Mucosa of rectum (tissue), 2 donors: ENCODE results near the gene PPARD.

ENCODE experiments used
- H3K27ac ChIP-seq, 2 donors: one replicate each; pipeline ENCODE4 v1.7.0; 2013; ENCODE audit warnings: inconsistent platforms in 2 of 2, low read depth in 2 of 2, low read length in 2 of 2
- H3K27me3 ChIP-seq, 2 donors: one replicate each; pipeline ENCODE4 v1.7.0; 2013; ENCODE audit warnings: low read length in 2 of 2; ENCODE audit not compliant: control insufficient read depth in 2 of 2, insufficient read depth in 2 of 2
- H3K36me3 ChIP-seq, 2 donors: one replicate each; pipeline ENCODE4 v1.7.0; 2013; ENCODE audit warnings: low read length in 2 of 2; ENCODE audit not compliant: control insufficient read depth in 2 of 2, insufficient read depth in 2 of 2
- H3K4me1 ChIP-seq, 2 donors: one replicate each; pipeline ENCODE4 v1.7.0; 2013; ENCODE audit warnings: low read length in 2 of 2, mild to moderate bottlenecking in 1 of 2; ENCODE audit not compliant: control insufficient read depth in 2 of 2, insufficient read depth in 2 of 2
- H3K4me3 ChIP-seq, 2 donors: one replicate each; pipeline ENCODE4 v1.7.0; 2013; ENCODE audit warnings: low read length in 2 of 2
- H3K9ac ChIP-seq, 2 donors: one replicate each; pipeline ENCODE4 v1.7.0; 2013; ENCODE audit warnings: low read length in 2 of 2, low read depth in 1 of 2, mild to moderate bottlenecking in 1 of 2
- H3K9me3 ChIP-seq, 2 donors: one replicate each; pipeline ENCODE4 v1.7.0; 2013; ENCODE audit warnings: low read length in 2 of 2; ENCODE audit not compliant: control insufficient read depth in 2 of 2
- donor health status: healthy.
- donor health status: Normal muscosa, but diverticular disease.

Gene PPARD

DNA sequence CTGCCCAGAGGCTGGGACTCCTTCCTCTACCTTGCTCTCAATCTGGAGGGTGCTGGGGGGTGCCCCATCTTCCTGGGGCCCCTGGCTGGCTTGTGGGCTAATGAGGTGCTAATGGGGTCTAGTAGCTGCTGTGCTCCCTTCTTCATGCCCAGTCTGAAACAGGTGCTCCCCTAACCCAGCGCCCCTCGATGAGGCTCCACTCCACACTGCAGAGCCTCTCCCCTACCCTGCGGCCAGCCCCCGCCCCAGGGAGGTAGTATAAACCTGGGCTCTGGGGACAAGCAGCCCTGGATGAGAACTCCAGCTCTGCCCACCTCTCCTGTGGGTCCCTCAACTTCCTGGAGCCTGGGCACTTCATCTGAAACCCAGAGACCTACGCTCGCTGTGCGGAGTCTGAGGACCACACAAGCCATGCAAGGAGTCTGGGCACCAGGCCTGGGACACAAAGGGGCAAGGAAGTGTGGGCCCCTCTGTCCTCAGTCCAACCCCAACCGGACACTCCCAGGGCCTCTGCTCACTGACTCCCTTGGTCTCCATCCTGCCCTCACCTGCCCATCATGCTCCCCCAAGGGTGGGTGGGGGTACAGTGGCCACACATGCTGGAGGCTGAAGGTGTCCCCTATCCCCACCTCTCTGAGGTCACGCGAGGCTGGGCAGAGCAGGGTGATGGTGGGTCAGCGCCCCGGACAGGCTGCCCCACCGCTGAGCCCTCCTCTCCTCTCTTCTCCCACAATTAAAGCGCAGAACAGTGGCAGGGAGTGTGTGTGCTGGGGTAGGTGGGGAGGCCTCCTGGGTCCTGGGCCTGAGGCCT lies 132.0 kb downstream of the PPARD start:
- Histone ChIP-seq H3K4me3 (no peak overlapping the region), H3K9me3 (no peaks in the 10 kb centered on the region), H3K36me3 (peaks cover 35 to 42% of the 10 kb centered on the region in 2 donors), H3K27ac (no peak overlapping the region), H3K9ac (no peak overlapping the region), H3K27me3 (no peaks in the 10 kb centered on the region), H3K4me1 (peaks cover 9 to 14% of the 10 kb centered on the region in 2 donors)

DNA sequence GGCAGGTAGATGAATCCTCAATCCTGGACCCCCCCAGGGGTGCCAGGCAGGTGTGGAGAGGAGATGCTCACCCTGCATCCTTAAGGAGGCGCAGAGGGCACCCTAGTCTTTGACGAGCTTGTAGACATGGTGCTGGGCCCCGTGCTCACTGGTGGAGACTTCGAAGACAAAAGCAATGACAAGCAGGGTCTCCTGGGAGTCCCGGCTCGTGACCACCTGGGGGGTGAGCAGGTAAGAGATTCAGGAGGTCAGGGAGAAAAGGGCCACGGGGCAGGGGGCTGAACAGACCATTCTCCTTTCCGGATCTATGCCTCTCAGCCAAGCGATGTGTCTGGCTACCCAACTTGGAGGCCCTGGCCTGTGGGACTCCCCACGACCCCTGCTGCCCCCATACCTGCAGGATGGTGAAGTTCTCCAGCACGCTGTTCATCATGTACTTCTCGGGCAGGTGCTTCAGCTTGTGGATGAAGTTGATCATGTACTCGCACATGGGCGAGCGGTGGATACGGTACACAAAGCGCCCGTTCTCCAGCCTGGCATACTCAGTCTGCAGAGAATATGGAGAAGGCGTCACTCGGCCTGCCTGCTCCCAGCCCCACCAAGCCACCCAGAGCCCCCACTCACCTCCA lies 132.7 kb downstream of the PPARD start:
- H3K9ac ChIP-seq: no peak overlapping the region
- peaks cover 29 to 38% of the 10 kb centered on the region in 2 donors for H3K36me3 ChIP-seq
- no peaks in the 10 kb centered on the region for H3K9me3 ChIP-seq
- H3K4me1 ChIP-seq: peaks cover 7 to 8% of the 10 kb centered on the region in 2 donors
- no peaks in the 10 kb centered on the region for H3K27me3 ChIP-seq
- H3K4me3 ChIP-seq: no peak overlapping the region
- H3K27ac ChIP-seq: no peak overlapping the region

DNA sequence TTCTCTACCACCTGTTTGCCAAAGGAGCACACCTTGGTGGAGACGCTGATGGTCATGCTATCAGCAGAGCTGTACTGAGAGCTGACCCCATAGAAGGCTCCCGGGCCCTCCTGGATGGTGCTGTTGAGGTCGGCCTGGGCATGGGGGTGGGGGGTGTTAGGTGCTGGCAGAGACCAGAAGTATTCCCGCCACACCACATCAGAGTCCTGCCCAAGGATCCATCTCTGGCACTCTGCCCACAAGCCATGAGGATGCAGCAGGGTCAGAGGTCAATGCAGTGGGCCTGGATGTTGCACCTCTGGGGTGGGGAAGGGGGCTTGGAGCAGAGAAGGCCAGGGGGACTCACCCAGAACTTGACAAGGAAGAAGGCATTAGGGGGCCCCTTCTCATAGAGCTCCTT lies 133.2 kb downstream of the PPARD start:
- H3K27me3 ChIP-seq: no peaks in the 10 kb centered on the region
- H3K27ac ChIP-seq: no peak overlapping the region
- H3K9me3 ChIP-seq: no peaks in the 10 kb centered on the region
- no peak overlapping the region for H3K9ac ChIP-seq
- H3K4me3 ChIP-seq: no peak overlapping the region
- peaks cover 25 to 34% of the 10 kb centered on the region in 2 donors for H3K36me3 ChIP-seq
- H3K4me1 ChIP-seq: peaks cover 1 to 4% of the 10 kb centered on the region in 2 donors

DNA sequence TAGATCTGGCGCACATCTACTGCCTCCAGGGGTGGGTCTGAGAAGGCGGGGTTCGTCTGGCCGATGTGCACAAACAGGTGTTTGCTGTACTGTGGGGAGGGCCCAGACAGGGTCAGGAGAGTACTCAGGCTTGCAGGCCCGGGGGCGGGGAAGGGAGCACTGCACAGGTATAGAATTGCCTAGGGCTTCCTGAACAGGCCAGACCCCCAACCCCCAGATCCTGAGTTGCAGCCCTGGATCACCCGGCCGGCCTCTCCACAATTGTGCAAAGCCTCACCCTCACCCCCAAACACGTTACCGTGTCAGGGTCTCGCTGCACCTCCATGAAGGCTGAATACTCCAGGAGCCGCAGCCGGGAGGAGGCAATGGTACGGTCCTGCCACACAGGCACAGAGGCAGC lies 133.6 kb downstream of the PPARD start:
- H3K4me3 ChIP-seq: no peak overlapping the region
- no peak overlapping the region for H3K9ac ChIP-seq
- peaks cover 27 to 29% of the 10 kb centered on the region in 2 donors for H3K36me3 ChIP-seq
- H3K27ac ChIP-seq: no peak overlapping the region
- H3K9me3 ChIP-seq: no peaks in the 10 kb centered on the region
- H3K4me1 ChIP-seq: peaks cover 0 to 3% of the 10 kb centered on the region in 2 donors
- H3K27me3 ChIP-seq: no peaks in the 10 kb centered on the region

- Histone ChIP-seq H3K4me1 (no peaks in the 10 kb centered on the region), H3K4me3 (no peak overlapping the region), H3K27me3 (no peaks in the 10 kb centered on the region), H3K36me3 (peaks cover 25 to 28% of the 10 kb centered on the region in 2 donors), H3K9ac (no peak overlapping the region), H3K9me3 (no peaks in the 10 kb centered on the region), H3K27ac (no peak overlapping the region)
Measured at GRCh38 chr6:35477028-35477427, 134.7 kb downstream of the PPARD start.
